ENCODE measurements around the gene GABBR2. TPM values are rescaled to one million over a fixed set of nuclear protein-coding genes. Genes with fewer than 3 reads are reported as not detected.
"Not testable (repeated sequence)": the region's sequence is repeated elsewhere in the genome, so short reads cannot be mapped to it uniquely, and the experiment has no call there.

Gene GABBR2
- total RNA-seq, 2 experiments from 2014 or later: not detected

DNA sequence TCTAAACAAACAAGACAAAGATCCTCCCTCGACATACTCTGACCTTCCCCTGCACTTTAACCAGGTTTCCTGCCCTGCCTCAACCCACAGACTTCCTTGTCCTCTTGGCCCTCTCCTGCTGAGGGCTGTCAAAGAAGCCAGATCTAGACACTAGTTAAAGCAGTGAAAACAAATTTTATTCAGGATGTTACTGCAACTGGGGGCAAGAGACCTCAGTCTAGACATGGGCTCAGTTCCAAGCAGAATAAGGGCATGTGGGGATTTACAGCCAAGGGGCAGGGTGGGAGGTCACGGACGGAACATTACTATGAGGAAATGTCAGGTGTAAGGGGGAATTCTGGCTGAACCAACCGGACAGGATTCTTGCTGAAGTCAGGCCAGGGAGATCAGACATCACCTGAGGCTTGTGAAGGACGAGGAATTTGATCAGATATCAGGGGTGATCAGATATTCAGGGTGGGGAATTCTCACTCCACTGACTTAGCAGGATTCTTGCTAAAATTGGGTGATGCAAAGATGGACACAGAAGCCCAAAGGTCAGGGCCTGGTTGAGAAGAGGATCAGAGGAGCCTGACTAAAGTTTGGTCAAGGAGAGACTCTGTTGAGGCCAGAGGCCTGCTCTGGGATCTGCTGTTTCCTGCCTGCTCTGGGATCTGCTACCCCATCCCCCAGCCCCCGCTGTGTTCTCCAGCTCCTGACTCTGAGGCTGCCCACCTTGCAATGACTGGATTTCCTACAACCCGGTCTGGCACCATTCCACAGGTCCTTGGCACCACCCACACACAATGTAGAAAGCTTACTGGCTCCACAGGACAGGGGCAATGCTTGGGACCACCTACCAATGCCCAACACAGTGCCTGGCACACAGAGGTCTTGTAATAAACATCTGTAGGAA is 21.5 kb downstream of the GABBR2 start:
- H3K27ac ChIP-seq (ENCODE audit: low read depth, low read length, poor library complexity, severe bottlenecking): no peak overlapping the region
- no peak overlapping the region for H2AFZ ChIP-seq (ENCODE audit: low read length)
- no peaks in the 10 kb centered on the region for H3K79me2 ChIP-seq (ENCODE audit: insufficient read depth, low read depth, low read length)
- H3K4me1 ChIP-seq (ENCODE audit: insufficient read depth, low read length, poor library complexity, severe bottlenecking): no peaks in the 10 kb centered on the region
- no peak for DNase-seq (ENCODE audit: low spot score)
- no peaks in the 10 kb centered on the region for H3K9me3 ChIP-seq (ENCODE audit: low read length)
- no peak overlapping the region for H3K4me2 ChIP-seq (ENCODE audit: low read length)
- no peaks in the 10 kb centered on the region for H4K20me1 ChIP-seq (ENCODE audit: insufficient read depth, low read length)
- BruUV-seq (replicated peaks): no TSS peak
- H3K36me3 ChIP-seq (ENCODE audit: insufficient read depth, low read length): no peaks in the 10 kb centered on the region
- H3K9me2 ChIP-seq (ENCODE audit: insufficient read depth, low read length): no peaks in the 10 kb centered on the region
- ChIA-PET CTCF (ENCODE audit: unreplicated experiment) (no interaction called here), POLR2A (no interaction called here)
- no peak overlapping the region for H3K4me3 ChIP-seq (ENCODE audit: low read depth, low read length, poor library complexity, severe bottlenecking)
- intact Hi-C loops (cut with micrococcal nuclease; ENCODE audit: unreplicated experiment): no loop called here
- TF ChIP-seq, protein P1, sequence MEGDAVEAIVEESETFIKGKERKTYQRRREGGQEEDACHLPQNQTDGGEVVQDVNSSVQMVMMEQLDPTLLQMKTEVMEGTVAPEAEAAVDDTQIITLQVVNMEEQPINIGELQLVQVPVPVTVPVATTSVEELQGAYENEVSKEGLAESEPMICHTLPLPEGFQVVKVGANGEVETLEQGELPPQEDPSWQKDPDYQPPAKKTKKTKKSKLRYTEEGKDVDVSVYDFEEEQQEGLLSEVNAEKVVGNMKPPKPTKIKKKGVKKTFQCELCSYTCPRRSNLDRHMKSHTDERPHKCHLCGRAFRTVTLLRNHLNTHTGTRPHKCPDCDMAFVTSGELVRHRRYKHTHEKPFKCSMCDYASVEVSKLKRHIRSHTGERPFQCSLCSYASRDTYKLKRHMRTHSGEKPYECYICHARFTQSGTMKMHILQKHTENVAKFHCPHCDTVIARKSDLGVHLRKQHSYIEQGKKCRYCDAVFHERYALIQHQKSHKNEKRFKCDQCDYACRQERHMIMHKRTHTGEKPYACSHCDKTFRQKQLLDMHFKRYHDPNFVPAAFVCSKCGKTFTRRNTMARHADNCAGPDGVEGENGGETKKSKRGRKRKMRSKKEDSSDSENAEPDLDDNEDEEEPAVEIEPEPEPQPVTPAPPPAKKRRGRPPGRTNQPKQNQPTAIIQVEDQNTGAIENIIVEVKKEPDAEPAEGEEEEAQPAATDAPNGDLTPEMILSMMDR (conservative IDR thresholded peaks at IDR 0.05; ENCODE audit: low read length): no peak
- no peak for TF ChIP-seq EZH2phosphoT487 (IDR thresholded peaks at IDR 0.05; ENCODE audit: borderline replicate concordance, low read depth, low read length)

GRCh38 chr9:98684816-98685215 is 23.9 kb downstream of the GABBR2 start:
- H2AFZ ChIP-seq (ENCODE audit: low read length); H3K4me3 ChIP-seq (ENCODE audit: low read depth, low read length, poor library complexity, severe bottlenecking); H3K4me1 ChIP-seq (ENCODE audit: insufficient read depth, low read length, poor library complexity, severe bottlenecking); H3K36me3 ChIP-seq (ENCODE audit: insufficient read depth, low read length); intact Hi-C loops (cut with micrococcal nuclease; ENCODE audit: unreplicated experiment); DNase-seq (ENCODE audit: low spot score); BruUV-seq (replicated peaks); H3K4me2 ChIP-seq (ENCODE audit: low read length); CTCF ChIA-PET (ENCODE audit: unreplicated experiment); H4K20me1 ChIP-seq (ENCODE audit: insufficient read depth, low read length); H3K9me2 ChIP-seq (ENCODE audit: insufficient read depth, low read length); H3K79me2 ChIP-seq (ENCODE audit: insufficient read depth, low read depth, low read length); H3K27ac ChIP-seq (ENCODE audit: low read depth, low read length, poor library complexity, severe bottlenecking); H3K9me3 ChIP-seq (ENCODE audit: low read length): not testable (repeated sequence)
- POLR2A ChIA-PET: interaction anchor here (0.7 kb wide), 1 partner anchor 866 kb away, joined by 3 read pairs; no protein-coding TSS in a partner anchor

DNA sequence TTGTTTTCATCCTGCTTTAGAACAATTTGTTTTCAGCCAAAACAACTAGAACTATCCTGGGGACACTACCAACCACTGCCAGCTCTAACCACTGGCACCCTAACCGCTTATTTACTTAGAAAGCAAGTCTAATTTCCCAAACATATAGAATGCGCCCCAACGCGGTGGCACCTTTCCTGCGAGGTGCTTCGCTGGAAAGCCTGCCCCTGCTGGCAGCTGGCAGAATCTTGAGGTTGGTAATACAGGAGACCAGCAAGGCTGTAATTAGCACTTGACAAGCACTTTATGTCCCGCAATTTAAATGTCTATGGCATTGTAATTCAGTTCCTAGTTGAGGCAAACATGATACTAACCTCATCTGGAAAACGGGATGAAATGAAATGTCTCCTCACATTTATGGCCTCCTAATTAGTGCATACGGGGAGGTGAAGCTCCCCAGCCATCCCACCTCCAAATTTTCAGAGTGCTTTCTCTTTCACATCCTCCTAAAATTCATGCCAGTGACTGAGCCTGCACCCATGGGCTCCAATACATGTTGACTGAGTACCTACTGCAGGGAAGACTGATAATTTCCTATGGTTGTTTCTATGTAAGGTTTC is 30.4 kb downstream of the GABBR2 start:
- intact Hi-C loops (cut with micrococcal nuclease; ENCODE audit: unreplicated experiment): no loop called here
- Histone ChIP-seq H3K9me3 (ENCODE audit: low read length) (no peaks in the 10 kb centered on the region), H2AFZ (ENCODE audit: low read length) (no peak overlapping the region), H3K4me3 (ENCODE audit: low read depth, low read length, poor library complexity, severe bottlenecking) (no peak overlapping the region), H3K27ac (ENCODE audit: low read depth, low read length, poor library complexity, severe bottlenecking) (no peak overlapping the region), H4K20me1 (ENCODE audit: insufficient read depth, low read length) (no peaks in the 10 kb centered on the region), H3K4me1 (ENCODE audit: insufficient read depth, low read length, poor library complexity, severe bottlenecking) (no peaks in the 10 kb centered on the region), H3K4me2 (ENCODE audit: low read length) (no peak overlapping the region), H3K9me2 (ENCODE audit: insufficient read depth, low read length) (no peaks in the 10 kb centered on the region), H3K36me3 (ENCODE audit: insufficient read depth, low read length) (no peaks in the 10 kb centered on the region), H3K79me2 (ENCODE audit: insufficient read depth, low read depth, low read length) (no peaks in the 10 kb centered on the region)
- ChIA-PET CTCF (ENCODE audit: unreplicated experiment) (no interaction called here), POLR2A (no interaction called here)
- TF ChIP-seq EZH2phosphoT487 (IDR thresholded peaks at IDR 0.05; ENCODE audit: borderline replicate concordance, low read depth, low read length): no peak
- TF ChIP-seq, protein P1 (conservative IDR thresholded peaks at IDR 0.05; ENCODE audit: low read length): peak; percentile 83
- BruUV-seq (replicated peaks): no TSS peak
- peak; percentile 34 for DNase-seq (ENCODE audit: low spot score)
